GM19467 (cell line): ENCODE data around the gene CLSTN2.

Experiments used
- ATAC-seq: cut with Tn5 transposase; IDR thresholded peaks from one replicate; pipeline ENCODE4 v1.9.1; 2021; ENCODE audit warnings: mild to moderate bottlenecking, moderate library complexity; ENCODE audit not compliant: unreplicated experiment

CLSTN2 gene

GRCh38 chr3:140323561-140323960 is 388.6 kb downstream of the CLSTN2 start:
- ATAC-seq, result no peak

- no peak for ATAC-seq
Measured at GRCh38 chr3:140332131-140332530, 397.1 kb downstream of the CLSTN2 start.

- no peak for ATAC-seq
Measured at GRCh38 chr3:140334132-140334929, 399.3 kb downstream of the CLSTN2 start.

GRCh38 chr3:140336465-140336864 is 401.5 kb downstream of the CLSTN2 start:
- ATAC-seq, result no peak

- ATAC-seq, result no peak
Measured at GRCh38 chr3:140338916-140339315, 403.9 kb downstream of the CLSTN2 start.

- ATAC-seq, result no peak
Measured at GRCh38 chr3:140341203-140341602, 406.2 kb downstream of the CLSTN2 start.

- ATAC-seq, result no peak
Measured at GRCh38 chr3:140341817-140342403, 406.9 kb downstream of the CLSTN2 start.

- ATAC-seq, result no peak
Measured at GRCh38 chr3:140342668-140343067, 407.7 kb downstream of the CLSTN2 start.

- no peak for ATAC-seq
Measured at GRCh38 chr3:140343211-140344081, 408.5 kb downstream of the CLSTN2 start.

GRCh38 chr3:140344082-140344454 is 409.1 kb downstream of the CLSTN2 start:
- ATAC-seq, result no peak

GRCh38 chr3:140344601-140345205 is 409.7 kb downstream of the CLSTN2 start:
- no peak for ATAC-seq

GRCh38 chr3:140347151-140347550 is 412.2 kb downstream of the CLSTN2 start:
- ATAC-seq, result no peak

- ATAC-seq, result no peak
Measured at GRCh38 chr3:140349938-140350337, 415.0 kb downstream of the CLSTN2 start.

- ATAC-seq, result no peak
Measured at GRCh38 chr3:140351466-140351865, 416.5 kb downstream of the CLSTN2 start.

- ATAC-seq, result no peak
Measured at GRCh38 chr3:140355481-140355880, 420.5 kb downstream of the CLSTN2 start.

GRCh38 chr3:140358686-140359085 is 423.7 kb downstream of the CLSTN2 start:
- ATAC-seq, result no peak

GRCh38 chr3:140359233-140359995 is 424.4 kb downstream of the CLSTN2 start:
- no peak for ATAC-seq

GRCh38 chr3:140360332-140360731 is 425.3 kb downstream of the CLSTN2 start:
- no peak for ATAC-seq

GRCh38 chr3:140363801-140364200 is 428.8 kb downstream of the CLSTN2 start:
- ATAC-seq, result no peak

- ATAC-seq, result no peak
Measured at GRCh38 chr3:140365872-140366697, 431.1 kb downstream of the CLSTN2 start.
